Stimulated activated CD4-positive, alpha-beta T cell treated with anti-CD3 and anti-CD28 coated beads, Interleukin-12 subunit alpha, Interleukin-12 subunit beta, amount 100 ng/mL, for 4 hours (primary cell): ENCODE data around the gene PC.

Source experiments
- DNase-seq: peaks from one replicate; pipeline ENCODE4 v3.0.0-alpha.2; 2020

PC gene

GRCh38 chr11:66863428-66864125, 94.6 kb downstream of the PC start:
- DNase-seq = no peak

GRCh38 chr11:66862559-66863037, 95.6 kb downstream of the PC start:
- DNase-seq = no peak

GRCh38 chr11:66861774-66862558, 96.2 kb downstream of the PC start:
- no peak for DNase-seq

GRCh38 chr11:66861038-66861773, 97.0 kb downstream of the PC start:
- DNase-seq = no peak

GRCh38 chr11:66860449-66860831, 97.7 kb downstream of the PC start:
- DNase-seq = no peak

GRCh38 chr11:66859686-66860448, 98.3 kb downstream of the PC start:
- no peak for DNase-seq

- DNase-seq = no peak
Observed at GRCh38 chr11:66858939-66859685, 99.1 kb downstream of the PC start.

- no peak for DNase-seq
Observed at GRCh38 chr11:66858186-66858938, 99.8 kb downstream of the PC start.

GRCh38 chr11:66857927-66858185, 100.3 kb downstream of the PC start:
- DNase-seq = no peak

GRCh38 chr11:66857234-66857926, 100.8 kb downstream of the PC start:
- no peak for DNase-seq

GRCh38 chr11:66856496-66857233, 101.5 kb downstream of the PC start, which contains the start of gene LRFN4:
Gene LRFN4 (plus strand): TSS chr11:66857064. CDS start chr11:66857745, 681 bp downstream.
- DNase-seq = peak; percentile 30

- peak; percentile 81 for DNase-seq
Observed at GRCh38 chr11:66855574-66856495, 102.3 kb downstream of the PC start.

GRCh38 chr11:66854729-66855211, 103.4 kb downstream of the PC start:
- DNase-seq = no peak

GRCh38 chr11:66854231-66854661, 103.9 kb downstream of the PC start:
- no peak for DNase-seq

GRCh38 chr11:66853242-66854229, 104.6 kb downstream of the PC start:
- DNase-seq = no peak

GRCh38 chr11:66852466-66853241, 105.5 kb downstream of the PC start:
- DNase-seq = no peak
